ENCODE results near the gene RALGPS2. TPM values are rescaled to one million over a fixed set of nuclear protein-coding genes. Genes with fewer than 3 reads are reported as not detected.

Gene RALGPS2
- total and polyA plus RNA-seq, 2 of the 13 experiments (the other 11 are each of a cell fraction or from before 2014, with no cell fraction given) = 15.6 to 36.0 TPM

GRCh38 chr1:178857126-178857525 lies 132.1 kb downstream of the RALGPS2 start:
- Histone ChIP-seq H3K79me2 (ENCODE audit: insufficient read depth, low read length) (peaks cover 4% of the 10 kb centered on the region), H3K9me3 (ENCODE audit: low read length) (no peaks in the 10 kb centered on the region), H3K9ac (ENCODE audit: insufficient read depth, low read depth, low read length) (no peak overlapping the region), H4K20me1 (ENCODE audit: insufficient read depth, low read length) (no peaks in the 10 kb centered on the region), H3K4me3 (replicated peaks in 1 of 3; ENCODE audit: insufficient read depth in 1 of 3, low read depth in 2 of 3, low read length in 3 of 3) (no peak overlapping the region), H3K36me3 (replicated peaks in 1 of 2; ENCODE audit: control insufficient read depth in 1 of 2, insufficient read depth in 2 of 2, low read length in 2 of 2) (peaks cover 0 to 4% of the 10 kb centered on the region in 2 experiments; a peak in 1 of 5 replicates), H3K27me3 (ENCODE audit: control insufficient read depth in 1 of 2, insufficient read depth in 2 of 2, low read length in 2 of 2) (no peaks in the 10 kb centered on the region), H3K4me1 (ENCODE audit: insufficient read depth, low read length) (no peaks in the 10 kb centered on the region), H2AFZ (ENCODE audit: low read length) (no peak overlapping the region), H3K27ac (ENCODE audit: extremely low read length, insufficient read depth, low read length) (no peak overlapping the region), H3K4me2 (ENCODE audit: low read depth, low read length) (no peak overlapping the region)
- no peak for ATAC-seq
- in situ Hi-C loops (cut with HindIII; ENCODE audit: extremely low pct_ligation_motif_present, low pct_unique_long_range_greater_than_20kb) (no loop called here), intact Hi-C loops (cut with micrococcal nuclease; ENCODE audit: unreplicated experiment) (no loop called here)
- no peak for FAIRE-seq
- WGBS (ENCODE audit: low lambda C conversion rate) = 96% methylated on average over 2 of the region's 2 CpGs
- no peak for TF ChIP-seq CREM (IDR thresholded peaks at IDR 0.05)
- TF ChIP-seq CREM (CRISPR knock-in tag; IDR thresholded peaks at IDR 0.05) = no peak
- TF ChIP-seq SRY (CRISPR knock-in tag; IDR thresholded peaks at IDR 0.05) = no peak
- TF ChIP-seq EZH2 (conservative IDR thresholded peaks at IDR 0.05; ENCODE audit: low read depth, low read length) = no peak
- TF ChIP-seq FOSL2 (CRISPR knock-in tag; IDR thresholded peaks at IDR 0.05) = no peak
- TF ChIP-seq CSRNP1 (CRISPR knock-in tag; IDR thresholded peaks at IDR 0.05) = no peak
- TF ChIP-seq EED (CRISPR knock-in tag; IDR thresholded peaks at IDR 0.05) = no peak
- TF ChIP-seq SUZ12 (IDR thresholded peaks at IDR 0.05; ENCODE audit: low read depth, low read length) = no peak
- no peak for TF ChIP-seq PITX1 (CRISPR knock-in tag; IDR thresholded peaks at IDR 0.05)
- TF ChIP-seq ZNF558 (CRISPR knock-in tag; IDR thresholded peaks at IDR 0.05; ENCODE audit: borderline replicate concordance) = no peak
- TF ChIP-seq ZNF660 (CRISPR knock-in tag; IDR thresholded peaks at IDR 0.05; ENCODE audit: borderline replicate concordance, low read depth) = no peak
- no peak for TF ChIP-seq RBM39 (IDR thresholded peaks at IDR 0.05; ENCODE audit: low read depth, low read length, poor library complexity, severe bottlenecking)
- no TSS peak for BruUV-seq (replicated peaks)
- POLR2A ChIA-PET = no interaction called here
- DNase-seq (ENCODE audit: low spot score) = no peak
- CTCF ChIA-PET (ENCODE audit: low intra/inter-chr PET ratio, low total read pairs) = no interaction called here

Measured in HepG2 (cell line).